C4-2B (cell line): Measurements from ENCODE around the gene PEMT.

ENCODE experiments used
- CTCF ChIP-seq: fragments of 450-650 bp; conservative IDR thresholded peaks from 2 replicates; pipeline ENCODE4 v1.5.1; 2017; ENCODE audit warnings: mild to moderate bottlenecking
- ZFX ChIP-seq: fragments of 450-650 bp; IDR thresholded peaks from 2 replicates; pipeline ENCODE4 v1.6.1; 2017

GRCh38 chr17:17623904-17624303 lies 32.4 kb upstream of the PEMT start:
- TF ChIP-seq CTCF (no peak), ZFX (no peak)
